ENCODE data around the gene NSUN7. TPM values are rescaled to one million over a fixed set of nuclear protein-coding genes. Genes with fewer than 3 reads are reported as not detected.
A peak's percentile ranks its signal among the peaks of the same experiment; 100 is the strongest.

The NSUN7 gene
- total and polyA plus RNA-seq, 7 experiments from 2014 or later = 0.15 to 0.50 TPM; not detected in 5

GRCh38 chr4:40820101-40820500 is 70.3 kb downstream of the NSUN7 start:
- POLR2A ChIA-PET = no interaction called here

GRCh38 chr4:40822420-40823166 is 72.8 kb downstream of the NSUN7 start:
- H3K27ac Mint-ChIP-seq = no peak overlapping the region
- Histone ChIP-seq H3K27ac (ENCODE audit: low read depth, low read length) (no peak overlapping the region), H3K27me3 (ENCODE audit: control insufficient read depth in 2 of 2, insufficient read depth in 2 of 2, low read length in 2 of 2) (no peaks in the 10 kb centered on the region), H3K36me3 (ENCODE audit: control insufficient read depth in 2 of 3, insufficient read depth in 3 of 3, low read length in 3 of 3) (no peaks in the 10 kb centered on the region), H3K9me3 (ENCODE audit: control insufficient read depth in 2 of 3, low read length in 3 of 3) (no peaks in the 10 kb centered on the region), H3K4me1 (ENCODE audit: control insufficient read depth in 2 of 2, insufficient read depth in 2 of 2, low read length in 2 of 2) (no peaks in the 10 kb centered on the region), H3K4me3 (ENCODE audit: low read length) (no peak overlapping the region)
- peaks cover 0 to 1% (median 0%) of the 10 kb centered on the region in 11 donors for H3K9me3 Mint-ChIP-seq
- CTCF ChIA-PET = no interaction called here
- POLR2A ChIA-PET = no interaction called here
- ATAC-seq = no peak
- peak overlapping the region in 1 of 10 donors; percentile 4 for H3K4me3 Mint-ChIP-seq
- peaks cover 0 to 6% (median 0%) of the 10 kb centered on the region in 7 donors for H3K4me1 Mint-ChIP-seq
- no peaks in the 10 kb centered on the region for H3K27me3 Mint-ChIP-seq
- H3K36me3 Mint-ChIP-seq = no peaks in the 10 kb centered on the region
- no peak for DNase-seq
- intact Hi-C loops (cut with micrococcal nuclease) = no loop called here

More at GRCh38 chr4:40820101-40820500, 70.3 kb downstream of the NSUN7 start:
- ATAC-seq (no peak), DNase-seq (no peak)
- Histone ChIP-seq H3K4me1 (ENCODE audit: control insufficient read depth in 2 of 2, insufficient read depth in 2 of 2, low read length in 2 of 2) (no peaks in the 10 kb centered on the region), H3K27ac (ENCODE audit: low read depth, low read length) (no peak overlapping the region), H3K36me3 (ENCODE audit: control insufficient read depth in 2 of 3, insufficient read depth in 3 of 3, low read length in 3 of 3) (no peaks in the 10 kb centered on the region), H3K4me3 (ENCODE audit: low read length) (no peak overlapping the region), H3K9me3 (ENCODE audit: control insufficient read depth in 2 of 3, low read length in 3 of 3) (no peaks in the 10 kb centered on the region), H3K27me3 (ENCODE audit: control insufficient read depth in 2 of 2, insufficient read depth in 2 of 2, low read length in 2 of 2) (no peaks in the 10 kb centered on the region)
- H3K36me3 Mint-ChIP-seq = no peaks in the 10 kb centered on the region
- intact Hi-C loops (cut with micrococcal nuclease) = no loop called here
- H3K27ac Mint-ChIP-seq = no peak overlapping the region
- H3K4me1 Mint-ChIP-seq = no peaks in the 10 kb centered on the region
- no peaks in the 10 kb centered on the region for H3K9me3 Mint-ChIP-seq
- H3K27me3 Mint-ChIP-seq = no peaks in the 10 kb centered on the region
- CTCF ChIA-PET = interaction anchor here (0.6 kb wide), 2 partner anchors 75 to 386 kb away, joined by 3 to 8 read pairs; no protein-coding TSS in a partner anchor
- H3K4me3 Mint-ChIP-seq = no peak overlapping the region

DNA sequence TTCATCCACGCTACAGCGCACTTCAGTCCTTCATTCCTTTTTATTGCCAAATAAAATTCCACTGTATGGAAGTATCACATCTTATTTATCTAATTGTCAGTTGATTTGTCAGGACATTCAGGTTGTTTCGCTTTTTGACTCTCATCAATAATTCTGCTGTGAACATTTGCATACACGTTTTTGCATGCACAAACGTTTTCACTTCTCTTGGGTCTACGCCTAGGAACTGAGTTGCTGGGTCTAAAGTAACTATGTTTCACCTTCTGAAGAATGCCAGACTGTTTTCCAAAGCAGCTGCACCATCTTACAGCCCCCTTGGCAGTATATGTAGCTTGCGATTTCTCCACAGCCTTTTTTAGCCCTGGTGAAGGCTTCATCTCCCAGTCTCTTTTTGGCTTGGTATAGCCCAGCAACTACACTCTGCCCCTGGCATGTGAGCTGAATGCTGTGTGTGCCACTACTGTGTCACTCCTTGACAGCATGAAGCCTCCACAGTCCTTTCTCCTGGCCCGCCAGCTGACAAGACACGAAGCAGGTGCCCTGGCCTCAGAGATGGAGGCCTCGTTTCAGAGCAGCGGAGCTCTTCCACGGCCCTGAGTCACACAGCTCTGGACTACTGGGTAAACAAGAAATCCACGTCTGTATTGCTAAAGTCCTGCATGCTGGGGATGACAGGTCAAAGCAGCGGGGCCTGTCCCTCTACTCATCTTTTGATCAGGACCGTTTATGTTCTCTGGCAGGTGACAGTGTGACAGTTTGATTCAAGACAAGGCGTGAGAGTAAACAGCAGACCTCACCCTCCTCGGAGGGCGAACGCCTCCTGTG is 75.5 kb downstream of the NSUN7 start:
- no peaks in the 10 kb centered on the region for H3K9me3 ChIP-seq (ENCODE audit: control insufficient read depth in 2 of 3, low read length in 3 of 3)
- no peaks in the 10 kb centered on the region for H3K4me1 ChIP-seq (ENCODE audit: control insufficient read depth in 2 of 2, insufficient read depth in 2 of 2, low read length in 2 of 2)
- Mint-ChIP-seq H3K4me3 (no peak overlapping the region), H3K4me1 (peaks cover 0 to 6% (median 0%) of the 10 kb centered on the region in 7 donors), H3K9me3 (peaks cover 0 to 3% (median 0%) of the 10 kb centered on the region in 11 donors), H3K36me3 (no peaks in the 10 kb centered on the region), H3K27me3 (peaks cover 0 to 7% (median 0%) of the 10 kb centered on the region in 5 donors), H3K27ac (no peak overlapping the region)
- H3K27ac ChIP-seq (ENCODE audit: low read depth, low read length) = no peak overlapping the region
- no peaks in the 10 kb centered on the region for H3K27me3 ChIP-seq (ENCODE audit: control insufficient read depth in 2 of 2, insufficient read depth in 2 of 2, low read length in 2 of 2)
- intact Hi-C loops (cut with micrococcal nuclease) = no loop called here
- no peak overlapping the region for H3K4me3 ChIP-seq (ENCODE audit: low read length)
- no peaks in the 10 kb centered on the region for H3K36me3 ChIP-seq (ENCODE audit: control insufficient read depth in 2 of 3, insufficient read depth in 3 of 3, low read length in 3 of 3)
- no peak for ATAC-seq
- ChIA-PET CTCF (interaction anchor here (0.6 kb wide), 1 partner anchor 343 kb away, joined by 3 read pairs; no protein-coding TSS in a partner anchor), POLR2A (no interaction called here)
- DNase-seq = no peak

DNA sequence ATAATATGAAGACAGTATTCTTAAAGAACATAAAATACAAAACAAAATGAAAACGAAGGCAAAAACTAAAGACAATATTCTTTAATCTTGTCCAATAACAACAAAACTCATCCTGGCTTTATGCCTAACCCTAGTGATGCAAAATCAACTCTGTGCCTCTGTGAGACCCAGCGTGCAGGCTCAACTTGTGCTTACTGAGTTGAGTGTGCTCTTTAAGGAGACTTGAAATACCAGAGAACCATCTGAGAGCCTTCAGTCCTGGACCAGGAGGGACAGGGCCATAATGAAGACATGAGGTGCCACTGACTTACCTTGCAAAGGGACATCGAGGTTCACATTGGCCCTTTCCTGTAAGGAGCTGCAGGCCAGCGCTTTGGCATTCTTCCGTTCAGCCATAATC is 77.1 kb downstream of the NSUN7 start:
- no peaks in the 10 kb centered on the region for H3K36me3 ChIP-seq (ENCODE audit: control insufficient read depth in 2 of 3, insufficient read depth in 3 of 3, low read length in 3 of 3)
- no peaks in the 10 kb centered on the region for H3K4me1 ChIP-seq (ENCODE audit: control insufficient read depth in 2 of 2, insufficient read depth in 2 of 2, low read length in 2 of 2)
- POLR2A ChIA-PET = no interaction called here
- H3K4me3 Mint-ChIP-seq = no peak overlapping the region
- DNase-seq (no peak), ATAC-seq (no peak)
- intact Hi-C loops (cut with micrococcal nuclease) = no loop called here
- peaks cover 0 to 6% (median 0%) of the 10 kb centered on the region in 7 donors for H3K4me1 Mint-ChIP-seq
- no peaks in the 10 kb centered on the region for H3K9me3 ChIP-seq (ENCODE audit: control insufficient read depth in 2 of 3, low read length in 3 of 3)
- H3K27me3 ChIP-seq (ENCODE audit: control insufficient read depth in 2 of 2, insufficient read depth in 2 of 2, low read length in 2 of 2) = no peaks in the 10 kb centered on the region
- peak overlapping the region in 1 of 9 donors; percentile 56 for H3K27ac Mint-ChIP-seq
- no peak overlapping the region for H3K4me3 ChIP-seq (ENCODE audit: low read length)
- CTCF ChIA-PET = no interaction called here
- no peaks in the 10 kb centered on the region for H3K36me3 Mint-ChIP-seq
- H3K9me3 Mint-ChIP-seq = peaks cover 0 to 3% (median 0%) of the 10 kb centered on the region in 11 donors
- peaks cover 0 to 7% (median 0%) of the 10 kb centered on the region in 5 donors for H3K27me3 Mint-ChIP-seq
- H3K27ac ChIP-seq (ENCODE audit: low read depth, low read length) = no peak overlapping the region

GRCh38 chr4:40827758-40828157 is 78.0 kb downstream of the NSUN7 start:
- intact Hi-C loops (cut with micrococcal nuclease) = no loop called here
- peaks cover 0 to 3% (median 0%) of the 10 kb centered on the region in 11 donors for H3K9me3 Mint-ChIP-seq
- no peak overlapping the region for H3K4me3 ChIP-seq (ENCODE audit: low read length)
- no peak overlapping the region for H3K4me3 Mint-ChIP-seq
- H3K4me1 Mint-ChIP-seq = peaks cover 0 to 6% (median 0%) of the 10 kb centered on the region in 7 donors
- ChIA-PET CTCF (no interaction called here), POLR2A (no interaction called here)
- H3K36me3 Mint-ChIP-seq = no peaks in the 10 kb centered on the region
- no peak overlapping the region for H3K27ac ChIP-seq (ENCODE audit: low read depth, low read length)
- no peaks in the 10 kb centered on the region for H3K27me3 ChIP-seq (ENCODE audit: control insufficient read depth in 2 of 2, insufficient read depth in 2 of 2, low read length in 2 of 2)
- no peak overlapping the region for H3K27ac Mint-ChIP-seq
- peaks cover 0 to 11% (median 0%) of the 10 kb centered on the region in 5 donors for H3K27me3 Mint-ChIP-seq
- H3K4me1 ChIP-seq (ENCODE audit: control insufficient read depth in 2 of 2, insufficient read depth in 2 of 2, low read length in 2 of 2) = no peaks in the 10 kb centered on the region
- H3K36me3 ChIP-seq (ENCODE audit: control insufficient read depth in 2 of 3, insufficient read depth in 3 of 3, low read length in 3 of 3) = no peaks in the 10 kb centered on the region
- DNase-seq (no peak), ATAC-seq (no peak)
- no peaks in the 10 kb centered on the region for H3K9me3 ChIP-seq (ENCODE audit: control insufficient read depth in 2 of 3, low read length in 3 of 3)

DNA sequence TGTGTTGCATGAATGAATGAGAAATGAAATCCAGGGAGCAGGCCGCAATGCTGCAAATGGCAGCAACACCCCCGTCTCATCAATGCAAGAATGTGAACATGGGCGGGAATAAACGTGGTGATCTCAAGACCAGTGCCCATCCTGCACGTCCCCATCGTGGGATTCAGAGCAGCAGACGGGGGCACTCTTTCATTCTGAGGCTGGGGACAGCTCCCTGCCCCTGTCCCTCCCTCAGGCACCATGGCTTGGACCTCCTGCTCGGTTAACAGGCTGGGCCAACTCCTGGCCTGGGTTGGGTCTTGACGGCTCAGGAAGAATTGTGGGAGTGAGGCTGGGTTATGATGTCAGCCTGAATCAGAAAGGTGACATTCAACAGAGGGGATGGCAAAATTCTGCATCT is 78.9 kb downstream of the NSUN7 start:
- Histone ChIP-seq H3K4me3 (ENCODE audit: low read length) (no peak overlapping the region), H3K9me3 (ENCODE audit: control insufficient read depth in 2 of 3, low read length in 3 of 3) (no peaks in the 10 kb centered on the region), H3K27me3 (ENCODE audit: control insufficient read depth in 2 of 2, insufficient read depth in 2 of 2, low read length in 2 of 2) (no peaks in the 10 kb centered on the region), H3K4me1 (ENCODE audit: control insufficient read depth in 2 of 2, insufficient read depth in 2 of 2, low read length in 2 of 2) (no peaks in the 10 kb centered on the region), H3K36me3 (ENCODE audit: control insufficient read depth in 2 of 3, insufficient read depth in 3 of 3, low read length in 3 of 3) (no peaks in the 10 kb centered on the region), H3K27ac (ENCODE audit: low read depth, low read length) (no peak overlapping the region)
- peaks cover 0 to 3% (median 0%) of the 10 kb centered on the region in 11 donors for H3K9me3 Mint-ChIP-seq
- no peaks in the 10 kb centered on the region for H3K36me3 Mint-ChIP-seq
- peaks cover 0 to 11% (median 0%) of the 10 kb centered on the region in 5 donors for H3K27me3 Mint-ChIP-seq
- CTCF ChIA-PET = no interaction called here
- POLR2A ChIA-PET = no interaction called here
- intact Hi-C loops (cut with micrococcal nuclease) = no loop called here
- H3K4me1 Mint-ChIP-seq = peaks cover 0 to 6% (median 0%) of the 10 kb centered on the region in 7 donors
- no peak for ATAC-seq
- H3K4me3 Mint-ChIP-seq = no peak overlapping the region
- DNase-seq = no peak
- no peak overlapping the region for H3K27ac Mint-ChIP-seq

Data from naive thymus-derived CD4-positive, alpha-beta T cell (primary cell).